ENCODE results near the gene AK9.
"Not testable (repeated sequence)": the region's sequence is repeated elsewhere in the genome, so short reads cannot be mapped to it uniquely, and the experiment has no call there.

Gene AK9

DNA sequence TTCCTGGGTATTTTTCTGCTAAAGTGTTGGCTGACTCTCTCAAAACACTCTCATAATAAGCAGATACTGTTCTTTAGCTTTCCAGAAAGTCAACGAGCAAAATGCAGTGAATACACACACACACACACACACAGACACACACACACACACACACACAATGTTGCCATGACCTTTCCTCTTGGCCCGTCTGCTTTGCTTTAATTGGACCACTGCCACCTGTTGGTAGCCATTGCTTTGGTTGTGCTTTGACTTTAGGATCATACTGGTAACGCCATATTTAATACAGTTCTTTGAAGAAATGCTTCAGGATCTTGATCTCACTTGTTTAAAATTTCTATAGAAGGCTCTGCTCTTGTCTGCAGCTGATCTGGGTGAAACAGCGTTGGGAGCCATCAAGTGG lies 4.5 kb upstream of the AK9 start:
- peak; percentile 8 for DNase-seq

DNA sequence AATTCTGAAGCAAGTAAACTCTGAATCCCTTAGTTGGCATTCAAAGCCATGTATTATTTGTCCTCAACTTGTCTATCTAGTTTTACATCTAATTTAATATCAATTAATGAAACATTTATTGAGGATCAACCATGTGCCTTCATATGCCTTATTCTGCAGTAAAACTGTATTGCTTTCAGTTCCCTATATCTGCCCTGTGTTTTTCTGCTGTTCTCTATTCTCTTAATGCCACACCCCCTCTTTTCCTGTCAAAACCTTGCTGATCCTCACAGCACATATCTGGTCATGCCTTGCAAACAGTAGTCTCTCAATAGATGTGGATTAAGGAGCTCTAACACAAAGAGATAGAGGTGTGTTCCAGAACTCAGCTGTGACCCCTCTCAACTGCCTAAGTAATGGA lies 2.1 kb upstream of the AK9 start:
- no peak for DNase-seq

DNA sequence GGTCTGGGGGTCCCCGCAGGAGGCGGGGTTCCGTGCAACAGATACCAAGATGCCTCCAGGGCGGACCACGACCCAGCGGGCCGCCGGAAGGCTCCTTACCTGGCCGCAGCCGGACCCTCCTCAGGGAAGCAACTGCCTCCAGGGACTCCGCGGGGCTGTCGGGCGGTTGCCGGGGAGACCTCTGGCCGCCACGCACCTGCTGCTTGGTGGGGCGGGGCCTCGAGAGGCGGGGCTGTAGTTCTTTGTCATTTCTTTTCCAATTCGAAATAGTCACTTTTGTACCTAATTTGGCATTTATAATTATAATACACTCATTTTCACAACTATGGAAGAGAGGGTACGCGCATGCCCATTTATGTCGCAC lies 647 bp downstream of the AK9 start:
- peak; percentile 60 for DNase-seq

DNA sequence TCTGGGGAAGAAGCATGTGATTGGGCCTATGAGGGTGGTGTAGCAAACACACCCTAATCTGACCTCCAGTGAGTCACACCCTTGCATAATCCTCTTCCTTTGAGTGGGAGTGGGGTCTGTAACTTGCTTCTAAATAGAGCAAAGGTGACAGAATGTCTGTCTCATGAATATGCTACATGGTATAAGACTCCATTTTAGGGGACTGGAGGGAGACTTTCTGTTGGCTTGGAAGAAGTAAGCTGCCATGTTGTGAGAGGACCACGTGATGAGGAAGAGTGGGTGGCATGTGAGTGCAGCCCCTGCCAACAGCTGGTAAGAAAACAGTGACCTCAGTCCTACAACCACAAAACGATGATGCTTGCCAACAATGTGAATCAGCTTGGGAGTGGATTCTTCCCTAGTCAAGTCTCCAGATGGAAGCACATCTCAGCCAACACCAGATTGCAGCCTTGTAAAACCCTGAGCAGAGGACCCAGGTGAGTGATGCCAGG lies 3.7 kb downstream of the AK9 start:
- no peak for DNase-seq

DNA sequence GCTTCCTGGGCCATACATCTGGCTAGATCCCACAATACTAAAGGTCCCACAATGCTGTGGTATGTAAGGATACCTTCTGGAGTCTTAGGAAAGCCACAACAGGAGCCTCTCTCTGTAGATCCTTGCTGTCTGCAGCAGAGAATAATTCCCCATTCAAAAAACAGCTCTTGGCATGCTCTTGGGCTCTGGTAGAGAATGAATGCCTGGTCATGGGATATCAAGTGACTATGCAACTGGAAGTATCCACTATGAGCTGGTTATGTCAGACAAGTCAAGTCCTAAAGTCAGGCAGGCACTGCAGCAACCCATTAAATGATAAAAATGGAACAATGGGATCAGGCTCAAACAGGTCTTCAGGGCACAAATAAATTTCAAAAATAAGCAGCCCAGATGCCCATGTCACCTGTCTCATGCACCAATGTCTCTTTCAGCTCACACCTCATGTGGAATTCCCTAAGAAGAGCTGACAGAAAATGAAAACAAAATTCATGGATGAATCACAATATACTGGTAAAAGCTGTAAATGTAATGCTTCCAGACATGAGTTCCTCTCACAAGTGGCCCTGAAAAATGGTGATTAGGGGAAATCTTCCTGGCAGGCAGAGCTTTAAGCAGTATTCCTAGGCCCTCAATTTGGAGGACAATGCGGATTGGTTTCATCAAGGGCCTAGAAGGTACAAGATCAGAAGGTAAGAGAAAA lies 4.3 kb downstream of the AK9 start:
- DNase-seq, result no peak

DNA sequence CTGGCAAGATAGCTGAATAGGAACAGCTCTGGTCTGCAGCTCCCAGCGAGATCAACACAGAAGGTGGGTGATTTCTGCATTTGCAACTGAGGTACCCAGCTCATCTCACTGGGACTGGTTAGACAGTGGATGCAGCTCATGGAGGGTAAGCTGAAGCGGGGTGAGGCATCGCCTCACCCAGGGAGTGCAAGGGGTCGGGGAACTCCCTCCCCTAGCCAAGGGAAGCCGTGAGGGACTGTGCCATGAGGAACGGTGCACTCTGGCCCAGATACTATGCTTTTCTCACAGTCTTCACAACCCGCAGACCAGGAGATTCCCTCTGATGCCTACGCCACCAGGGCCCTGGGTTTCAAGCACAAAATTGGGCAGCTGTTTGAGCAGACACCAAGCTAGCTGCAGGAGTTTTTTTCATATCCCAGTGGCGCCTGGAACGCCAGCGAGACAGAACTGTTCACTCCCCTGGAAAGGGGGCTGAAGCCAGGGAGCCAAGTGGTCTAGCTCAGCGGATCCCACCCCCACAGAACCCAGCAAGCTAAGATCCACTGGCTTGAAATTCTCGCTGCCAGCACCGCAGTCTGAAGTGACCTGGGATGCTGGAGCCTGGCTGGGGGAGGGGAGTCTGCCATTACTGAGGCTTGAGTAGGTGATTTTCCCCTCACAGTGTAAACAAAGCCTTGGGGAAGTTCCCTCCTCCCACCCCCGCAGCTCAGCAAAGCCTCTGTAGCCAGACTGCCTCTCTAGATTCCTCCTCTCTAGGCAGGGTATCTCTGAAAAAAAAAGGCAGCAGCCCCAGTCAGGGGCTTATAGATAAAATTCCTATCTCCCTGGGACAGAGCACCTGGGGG lies 12.1 kb downstream of the AK9 start:
- not testable (repeated sequence) for DNase-seq

DNA sequence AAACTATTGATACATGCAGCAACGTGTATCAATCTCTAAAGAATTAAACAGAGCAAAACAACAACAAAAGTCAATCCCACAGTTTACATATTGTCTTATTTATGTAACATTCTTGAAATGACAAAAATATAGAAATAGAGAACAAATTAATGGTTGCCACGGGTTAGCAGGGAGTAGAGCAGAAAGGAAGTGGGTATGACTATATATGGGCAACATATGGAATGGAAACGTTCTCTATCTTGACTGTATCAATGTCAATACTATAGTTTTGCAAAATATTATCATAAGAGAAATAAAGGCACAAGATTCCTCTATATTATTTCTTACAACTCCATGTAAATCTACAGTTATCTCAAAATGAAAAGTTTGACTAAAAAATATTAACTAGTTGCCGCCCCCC lies 12.8 kb downstream of the AK9 start:
- no peak for DNase-seq

DNA sequence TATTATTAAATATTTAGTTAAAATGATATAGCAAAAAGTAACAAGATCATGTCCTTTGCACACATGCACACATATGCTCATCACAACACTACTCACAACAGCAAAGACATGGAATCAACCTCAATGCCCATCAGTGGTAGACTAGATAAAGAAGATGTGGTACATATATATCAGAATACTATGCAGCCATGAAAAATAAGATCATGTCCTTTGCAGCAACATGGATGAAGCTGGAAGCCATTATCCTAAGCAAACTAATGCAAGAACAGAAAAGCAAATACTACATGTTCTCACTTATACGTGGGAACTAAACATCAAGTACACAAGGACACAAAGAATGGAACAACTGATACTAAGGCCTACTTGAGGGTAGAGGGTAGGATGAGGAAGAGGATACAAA lies 14.3 kb downstream of the AK9 start:
- DNase-seq, result no peak

DNA sequence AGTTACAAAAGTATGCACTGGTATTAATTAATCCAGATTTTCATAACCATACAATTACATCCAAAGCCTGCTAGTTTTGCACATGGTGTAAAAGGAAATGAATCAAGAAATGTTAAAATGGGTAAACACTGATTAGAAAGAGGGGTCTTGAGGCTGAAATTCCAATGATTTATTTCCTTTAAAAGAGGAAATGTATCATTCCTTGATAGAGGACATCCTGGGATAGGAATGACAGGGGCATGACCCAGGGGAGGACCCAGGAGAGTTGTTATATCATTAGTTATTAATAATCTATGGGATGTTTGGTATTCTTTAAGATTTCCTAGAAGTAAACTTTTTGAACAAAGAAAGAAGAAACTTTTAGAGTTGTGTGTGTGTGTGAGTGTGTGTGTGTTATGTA lies 18.2 kb downstream of the AK9 start:
- no peak for DNase-seq

DNA sequence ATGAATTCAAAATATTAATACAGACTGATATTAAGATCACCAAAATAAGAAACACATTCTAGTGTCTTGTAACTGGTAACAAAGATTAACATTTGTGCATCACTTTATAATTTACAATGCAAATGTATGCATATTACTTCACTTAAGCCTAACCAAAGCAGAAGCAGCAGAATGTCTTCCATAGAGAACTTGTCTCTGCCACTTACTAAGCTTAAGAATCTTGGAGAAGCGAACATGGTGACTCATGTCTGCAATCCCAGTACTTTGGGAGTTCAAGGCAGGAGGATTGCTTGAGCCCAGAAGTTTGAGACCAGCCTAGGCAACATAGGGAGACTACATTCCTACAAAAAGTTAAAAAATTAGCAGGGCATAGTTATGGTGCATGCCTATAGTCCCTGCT lies 18.8 kb downstream of the AK9 start:
- no peak for DNase-seq

DNA sequence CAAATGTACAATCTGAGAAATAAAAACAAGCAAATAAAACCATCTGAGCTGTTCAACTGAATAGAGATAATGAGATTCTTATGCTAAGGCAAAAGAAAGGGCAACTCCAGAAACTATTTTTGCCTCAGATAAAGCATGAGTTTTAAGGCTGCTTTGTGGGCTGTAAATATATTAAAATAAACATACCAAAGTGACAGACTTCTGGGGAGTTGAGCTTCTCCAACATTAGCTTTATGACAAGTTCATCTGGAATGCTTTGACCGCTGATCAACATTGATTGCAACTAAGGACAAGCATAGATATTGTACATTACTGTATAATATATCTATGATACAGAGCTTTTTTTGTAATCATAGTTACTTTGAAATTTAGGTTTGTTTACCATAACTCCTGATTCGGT lies 19.3 kb downstream of the AK9 start:
- DNase-seq, result no peak

DNA sequence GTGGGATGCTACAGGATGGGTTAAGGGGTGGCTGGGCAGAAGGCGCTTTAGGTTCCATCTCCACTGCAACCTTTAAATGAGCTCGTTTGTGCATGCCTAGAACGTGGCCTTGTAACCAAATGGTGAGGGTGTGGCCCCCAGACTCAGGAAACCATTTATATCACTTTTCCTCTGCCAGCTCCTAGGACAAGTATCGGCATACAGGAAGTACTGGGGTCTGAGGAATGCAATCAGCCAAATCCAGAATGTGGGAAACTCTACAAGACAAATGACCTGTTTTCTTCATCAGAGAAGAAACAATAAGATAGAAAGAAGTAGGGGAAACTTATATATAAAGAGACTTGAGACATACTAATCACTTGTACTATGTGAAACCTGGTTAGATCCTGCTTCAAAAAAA lies 21.2 kb downstream of the AK9 start:
- no peak for DNase-seq

DNA sequence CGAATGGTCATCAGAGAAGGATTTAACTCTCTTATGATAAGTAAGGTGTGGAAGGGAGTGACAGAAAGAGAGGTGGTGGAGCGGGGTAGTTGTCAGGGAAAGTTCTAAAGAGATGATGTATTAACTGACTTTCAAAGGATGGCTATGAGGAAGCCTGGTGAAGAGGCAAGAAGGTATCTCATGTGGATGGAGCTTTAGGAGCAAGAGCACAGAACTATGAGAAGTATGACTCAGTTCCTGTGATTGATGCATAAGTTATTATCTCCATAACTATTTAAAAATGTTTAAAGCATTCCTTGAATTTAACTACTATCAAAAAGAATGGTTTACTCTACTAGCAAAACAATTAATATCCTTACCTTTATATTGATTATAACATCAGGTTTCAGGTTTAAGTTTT lies 28.8 kb downstream of the AK9 start:
- no peak for DNase-seq

DNA sequence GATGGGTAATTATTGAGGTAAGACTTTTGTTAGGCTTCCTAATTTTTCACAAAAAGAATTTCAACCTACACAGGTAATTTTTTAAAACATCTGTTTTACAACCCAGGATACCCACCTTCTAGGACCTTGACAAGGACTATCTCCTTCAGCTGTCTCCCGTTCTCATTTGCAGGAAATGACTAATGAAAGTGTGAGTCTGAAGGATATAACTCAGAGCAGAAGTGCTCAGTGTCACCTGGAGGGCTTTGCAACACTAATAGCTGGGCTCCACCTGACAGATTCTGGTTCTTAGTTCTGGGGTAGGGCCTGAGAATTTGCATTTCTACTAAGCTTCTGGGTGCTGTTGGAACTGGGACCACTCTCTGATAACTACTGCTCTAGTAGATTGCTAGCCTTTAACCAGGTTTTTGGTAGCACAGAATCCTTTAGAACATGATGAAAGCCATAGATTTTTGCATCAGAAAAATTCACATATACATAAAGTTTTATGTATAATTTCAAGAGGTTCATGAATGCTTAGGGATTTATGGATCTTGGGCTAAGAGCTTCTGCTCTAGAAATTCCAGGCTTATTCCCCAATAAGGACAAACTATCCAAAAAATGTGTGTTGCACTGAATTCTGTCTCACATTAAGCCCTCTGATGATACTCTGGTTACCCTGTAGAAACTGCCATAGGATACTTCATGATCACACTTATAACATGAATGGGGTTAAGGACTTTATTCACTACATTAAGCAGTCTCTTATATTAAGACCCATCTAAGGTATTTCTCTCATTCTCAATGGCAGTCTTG lies 30.3 kb downstream of the AK9 start:
- DNase-seq, result peak; percentile 44

DNA sequence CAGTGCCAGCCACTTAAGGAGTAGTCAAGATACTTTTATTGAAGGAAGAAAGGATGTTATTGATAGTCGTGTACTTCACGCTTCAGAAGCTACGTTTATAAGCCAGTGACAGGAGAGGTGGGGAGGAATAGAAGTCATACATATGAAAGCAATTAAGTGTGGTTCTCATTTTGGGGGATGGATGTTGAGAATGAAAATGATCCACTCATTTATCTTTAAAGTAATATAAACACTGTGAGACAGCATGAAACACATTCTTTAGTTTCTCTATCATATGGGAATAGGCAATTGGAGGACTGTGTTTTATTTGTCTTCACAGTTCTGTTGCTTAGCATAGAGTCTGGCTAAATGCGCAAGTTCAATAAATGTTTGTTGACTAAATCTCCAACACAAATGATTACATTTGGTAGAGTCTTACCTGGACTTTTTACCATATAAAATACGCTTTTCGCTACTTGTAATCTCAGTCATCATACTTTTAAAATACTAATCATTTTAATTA lies 35.2 kb downstream of the AK9 start:
- DNase-seq, result no peak

DNA sequence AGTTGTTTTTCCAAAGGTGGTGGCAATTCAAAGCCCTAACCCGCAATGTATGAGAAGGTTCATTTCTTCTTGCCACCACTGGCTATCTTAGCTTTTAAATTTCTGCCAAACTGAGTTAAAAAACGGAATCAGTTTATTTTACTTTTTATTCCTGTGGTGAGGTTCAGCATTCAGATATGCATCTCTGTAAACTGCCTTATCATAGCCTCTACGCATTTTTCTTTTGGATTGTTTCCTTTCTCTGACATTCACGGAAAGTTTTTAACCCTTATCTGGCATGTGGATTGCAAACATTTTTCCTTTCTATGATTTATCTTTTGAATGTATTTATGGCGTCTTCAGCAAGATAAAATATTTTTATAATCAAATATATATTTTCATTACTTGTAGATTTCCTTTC lies 37.7 kb downstream of the AK9 start:
- DNase-seq, result no peak

DNA sequence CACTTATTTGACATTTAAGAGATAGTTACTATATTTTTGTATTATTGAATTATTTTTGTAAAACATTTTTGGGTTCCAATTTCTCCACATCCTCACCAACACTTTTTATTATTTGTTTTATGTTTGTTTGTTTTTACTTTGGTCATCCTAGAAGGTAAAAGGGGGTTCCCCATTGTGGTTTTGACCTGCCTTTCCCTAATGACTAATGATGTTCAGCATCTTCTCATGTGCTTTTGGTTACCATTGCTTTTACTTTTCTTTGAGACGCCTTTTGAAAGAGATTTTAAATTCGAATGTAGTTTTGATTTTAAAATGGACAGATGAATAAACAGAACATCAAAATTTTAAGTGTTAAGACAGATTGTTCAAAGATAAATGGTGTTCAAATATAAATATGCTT lies 46.9 kb downstream of the AK9 start:
- no peak for DNase-seq

DNA sequence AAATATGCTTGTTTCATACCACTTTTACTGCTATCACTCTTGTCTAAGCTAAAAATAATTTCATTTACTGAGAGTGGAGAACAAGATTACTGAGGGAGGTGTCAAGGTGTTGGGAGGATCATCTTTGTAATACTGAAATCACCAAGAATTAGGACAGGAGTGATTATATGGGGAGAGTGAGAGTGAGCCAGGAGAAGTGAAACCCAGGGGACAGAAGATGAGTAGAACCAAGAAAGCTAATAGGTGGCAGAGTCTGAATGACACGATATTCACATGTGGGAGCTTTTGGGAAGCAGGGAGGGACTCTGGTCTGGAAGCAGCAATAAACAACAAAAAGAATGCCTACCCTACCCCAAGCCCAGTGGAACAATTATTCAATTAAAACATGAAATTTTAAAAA lies 58.6 kb downstream of the AK9 start:
- no peak for DNase-seq

DNA sequence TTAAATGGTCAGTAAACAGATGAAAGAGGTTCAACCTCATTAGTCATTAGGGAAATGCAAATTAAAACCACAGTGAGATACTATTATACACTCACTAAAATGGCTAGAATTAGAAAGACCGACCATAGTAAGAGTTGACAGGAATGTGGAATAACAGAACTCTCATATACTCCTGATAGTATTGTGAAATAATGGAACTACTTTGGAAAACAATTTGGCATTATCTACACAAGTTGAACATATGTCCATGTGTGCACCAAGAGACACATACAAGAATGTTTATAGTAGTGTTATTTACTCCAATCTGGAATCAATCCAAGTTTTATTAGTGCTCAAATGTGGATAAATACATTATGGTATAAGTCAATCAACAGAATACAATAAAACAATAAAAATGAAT lies 59.6 kb downstream of the AK9 start:
- DNase-seq, result no peak

DNA sequence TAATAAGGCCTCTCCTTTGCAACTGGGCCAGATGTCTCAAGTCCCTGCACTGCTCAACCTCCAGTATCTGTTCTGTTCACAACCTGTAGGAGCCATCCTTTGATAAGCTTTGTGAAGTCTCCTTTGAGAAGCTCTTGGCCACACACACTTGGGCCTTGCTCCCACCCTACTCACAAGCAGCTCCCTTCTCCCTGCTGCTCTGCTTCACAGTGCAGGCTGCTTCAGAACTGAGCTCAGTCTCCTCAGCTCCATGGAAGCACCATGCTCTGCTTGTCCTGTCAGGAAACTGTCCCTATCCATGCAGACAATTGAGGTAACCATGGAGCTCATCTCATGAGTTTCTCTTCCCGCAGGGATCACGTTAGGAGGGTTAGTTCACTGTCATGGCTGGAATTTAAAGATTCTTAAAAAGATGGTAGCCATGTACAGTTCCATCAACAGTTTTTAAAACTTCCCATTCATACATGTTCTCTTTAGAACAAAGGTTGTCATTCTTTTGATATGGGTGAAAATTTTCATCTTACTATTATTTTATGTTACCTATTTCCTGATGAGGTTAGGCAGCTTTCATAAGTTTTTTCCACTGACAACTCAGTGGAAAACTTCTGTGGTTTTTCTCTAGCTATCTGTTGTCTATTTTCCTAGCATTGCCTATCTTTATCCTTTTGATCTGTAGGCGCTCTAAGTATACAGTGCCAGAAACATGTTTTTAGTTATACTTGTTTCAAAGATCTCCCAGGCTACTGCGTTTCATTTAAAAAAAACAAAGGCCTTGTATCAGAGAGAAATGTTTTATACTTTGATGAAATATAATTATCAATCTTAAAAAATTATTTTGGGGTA lies 62.6 kb downstream of the AK9 start:
- no peak for DNase-seq

DNA sequence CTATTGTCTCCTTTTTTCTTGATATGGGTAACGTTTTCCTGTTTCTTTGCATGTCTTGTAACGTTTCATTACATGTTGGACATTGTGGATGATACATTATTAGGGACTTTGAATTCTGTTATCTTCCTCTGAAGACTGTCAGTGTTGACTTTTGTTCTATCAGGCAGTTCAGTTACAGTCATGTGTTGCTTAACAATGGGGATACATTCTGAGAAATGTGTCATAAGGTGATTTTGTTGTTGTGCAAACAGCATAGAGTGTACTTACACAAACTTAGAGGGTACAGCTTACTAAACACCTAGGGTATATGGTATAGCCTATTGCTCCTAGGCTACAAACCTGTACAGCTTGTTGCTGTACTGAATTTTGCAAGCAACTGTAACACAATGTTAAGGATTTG lies 64.7 kb downstream of the AK9 start:
- no peak for DNase-seq

DNA sequence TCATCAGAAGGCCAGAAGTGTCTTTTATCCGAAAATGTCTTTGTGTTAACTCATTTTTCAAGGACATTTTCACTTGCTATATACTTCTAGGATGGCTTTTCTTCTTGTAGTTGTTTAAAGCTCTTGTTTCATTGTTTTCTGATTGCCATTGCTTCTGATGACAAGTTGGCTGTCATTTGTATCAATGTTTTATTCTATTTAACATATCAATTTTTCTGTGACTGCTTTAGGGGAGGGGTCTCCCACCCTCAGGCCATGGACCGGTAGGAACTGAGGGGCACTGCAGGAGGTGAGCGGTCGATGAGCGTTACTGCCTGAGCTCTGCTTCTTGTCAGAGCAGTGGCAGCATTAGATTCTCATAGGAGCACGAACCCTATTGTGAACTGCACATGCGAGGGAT lies 65.8 kb downstream of the AK9 start:
- DNase-seq, result no peak

DNA sequence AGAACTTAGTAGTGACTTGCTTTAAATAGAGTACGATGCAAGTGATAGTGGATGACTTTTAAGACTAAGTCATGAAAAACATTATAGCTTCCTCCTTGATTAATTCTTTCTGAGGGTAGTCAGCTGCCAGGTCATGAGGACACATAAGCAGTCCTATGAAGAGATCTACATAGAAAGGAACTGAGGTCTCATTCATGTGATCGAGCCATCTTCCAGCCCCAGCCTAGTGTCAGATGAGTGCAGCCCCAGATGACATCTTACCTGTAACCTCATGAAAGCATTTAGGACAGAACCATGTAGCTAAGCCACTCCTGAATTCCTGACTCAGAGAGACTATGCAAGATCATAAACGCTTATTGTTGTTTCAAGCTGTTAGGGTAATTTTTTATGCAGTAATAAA lies 67.7 kb downstream of the AK9 start:
- no peak for DNase-seq

Measured in activated CD4-positive, alpha-beta T cell treated with anti-CD3 and anti-CD28 coated beads, Interleukin-2, Interleukin-6, amounts not matched to agents 100 ng/mL and 50 ng/mL, durations not matched to agents 16 hours and 8 hours (primary cell).